Esophagus squamous epithelium (tissue), 4 donors: ENCODE measurements around the gene NEDD4L.

Experiments used
- CTCF ChIP-seq, 6 experiments: fragments of 450-650 bp in 4 of 6; fragments of 200-600 bp in 2 of 6; sonication (generic) in 2 of 6; IDR thresholded peaks; one replicate each; pipeline ENCODE4 v1.5.1; 2016 to 2019; ENCODE audit warnings: antibody characterized with exemption in 6 of 6, mild to moderate bottlenecking in 4 of 6, moderate library complexity in 4 of 6
- POLR2A ChIP-seq, 4 donors: fragments of 450-650 bp; IDR thresholded peaks; one replicate each; pipeline ENCODE4 v1.6.1; 2017; ENCODE audit warnings: antibody characterized with exemption in 4 of 4, mild to moderate bottlenecking in 4 of 4, moderate library complexity in 3 of 4

GRCh38 chr18:58024139-58024538 is 19.9 kb upstream of the NEDD4L start:
- no peak for TF ChIP-seq CTCF (IDR thresholded peaks at IDR 0.05)
- TF ChIP-seq POLR2A (IDR thresholded peaks at IDR 0.05) = no peak
